Left renal cortex interstitium (tissue), 4 donors: ENCODE results near the gene MFSD2A. TPM values are rescaled to one million over a fixed set of nuclear protein-coding genes. Genes with fewer than 3 reads are reported as not detected.
"Not testable (repeated sequence)": the region's sequence is repeated elsewhere in the genome, so short reads cannot be mapped to it uniquely, and the experiment has no call there.

Experiments
- DNase-seq, 4 donors: peaks; one replicate each; pipeline ENCODE4 v3.0.0-alpha.2; 2013; ENCODE audit warnings: low read depth in 4 of 4, low spot score in 2 of 4, missing footprints in 1 of 4
- polyA plus RNA-seq, 4 donors: library from polyadenylated mRNA; unstranded; fragments of 120-200 nt; gene quantifications; one replicate each; pipeline ENCODE4 v1.2.1, GENCODE V29; 2013; ENCODE audit not compliant: insufficient read length in 4 of 4

Gene MFSD2A
- polyA plus RNA-seq, 4 donors, result 1.7 to 3.6 (median 2.6) TPM

DNA sequence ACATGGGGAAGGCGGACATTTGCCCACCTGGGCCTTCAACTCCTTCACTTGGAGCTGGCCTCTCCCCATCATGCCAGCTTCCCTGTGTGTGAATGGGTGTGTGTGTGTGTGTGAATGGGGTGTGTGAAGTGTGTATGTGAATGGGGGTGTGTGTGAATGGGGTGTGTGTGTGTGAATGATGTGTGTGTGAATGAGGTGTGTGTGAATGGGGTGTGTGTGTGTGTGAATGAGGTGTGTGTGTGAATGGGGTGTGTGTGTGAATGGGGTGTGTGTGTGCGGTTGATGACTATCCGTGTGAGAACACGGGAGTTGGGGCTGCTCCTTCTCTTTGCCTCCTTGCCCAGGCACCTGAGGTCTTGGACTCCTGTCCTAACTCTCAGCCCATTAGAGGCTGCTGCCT lies 9.6 kb downstream of the MFSD2A start:
- DNase-seq, result no peak

DNA sequence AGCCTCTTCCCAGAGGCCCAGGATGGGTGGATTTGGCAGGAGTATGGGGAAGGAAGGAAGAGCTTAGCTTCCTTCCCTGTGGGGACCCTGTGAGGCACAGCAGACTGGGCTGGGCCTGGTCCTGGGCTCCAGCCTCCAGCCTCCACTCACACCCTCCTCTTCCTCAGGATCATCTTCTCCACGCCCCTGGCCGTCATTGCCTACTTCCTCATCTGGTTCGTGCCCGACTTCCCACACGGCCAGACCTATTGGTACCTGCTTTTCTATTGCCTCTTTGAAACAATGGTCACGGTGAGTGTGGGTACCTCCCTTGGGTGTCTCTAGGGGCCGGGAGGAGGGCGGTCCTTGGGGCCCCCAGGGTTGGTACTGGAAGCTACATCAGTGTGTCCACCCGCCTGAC lies 10.1 kb downstream of the MFSD2A start:
- no peak for DNase-seq

DNA sequence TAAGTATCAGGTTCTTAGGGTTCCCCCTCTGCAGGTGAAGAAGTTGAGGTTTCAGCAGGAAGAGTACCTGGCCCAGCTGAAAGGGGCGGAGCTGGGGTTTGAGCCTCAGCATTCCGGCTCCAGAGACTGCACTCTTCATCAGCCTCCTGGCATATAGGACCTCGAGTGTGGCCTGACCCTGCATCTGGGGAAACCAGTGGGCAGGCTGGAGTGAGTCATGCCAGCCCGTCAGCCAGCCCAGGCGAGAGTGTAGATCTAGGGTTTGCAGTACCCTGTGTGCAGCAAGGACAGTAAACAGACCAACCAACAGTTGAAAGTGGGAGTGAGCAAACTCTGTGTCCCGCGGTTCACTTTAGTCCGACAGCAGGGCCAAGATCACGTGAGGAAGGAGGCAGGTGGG lies 14.1 kb downstream of the MFSD2A start:
- no peak for DNase-seq

DNA sequence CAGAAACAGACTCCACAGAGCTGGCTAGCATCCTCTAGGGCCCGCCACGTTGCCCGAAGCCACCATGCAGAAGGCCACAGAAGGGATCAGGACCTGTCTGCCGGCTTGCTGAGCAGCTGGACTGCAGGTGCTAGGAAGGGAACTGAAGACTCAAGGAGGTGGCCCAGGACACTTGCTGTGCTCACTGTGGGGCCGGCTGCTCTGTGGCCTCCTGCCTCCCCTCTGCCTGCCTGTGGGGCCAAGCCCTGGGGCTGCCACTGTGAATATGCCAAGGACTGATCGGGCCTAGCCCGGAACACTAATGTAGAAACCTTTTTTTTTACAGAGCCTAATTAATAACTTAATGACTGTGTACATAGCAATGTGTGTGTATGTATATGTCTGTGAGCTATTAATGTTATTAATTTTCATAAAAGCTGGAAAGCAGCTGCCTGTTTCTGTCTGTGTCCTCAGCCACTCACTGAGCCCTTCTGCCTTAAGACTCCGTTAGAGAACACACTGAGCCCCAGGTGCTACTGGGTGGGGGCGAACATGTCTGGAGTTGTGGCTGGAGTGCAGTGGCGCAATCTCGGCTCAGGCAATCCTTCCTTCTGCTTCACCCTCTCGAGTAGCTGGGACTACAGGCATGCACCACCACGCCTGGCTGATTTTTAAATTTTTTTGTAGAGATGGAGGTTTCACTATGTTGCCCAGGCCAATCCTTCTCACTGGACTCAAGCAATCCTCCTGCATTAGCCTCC lies 14.8 kb downstream of the MFSD2A start:
- DNase-seq, result no peak

DNA sequence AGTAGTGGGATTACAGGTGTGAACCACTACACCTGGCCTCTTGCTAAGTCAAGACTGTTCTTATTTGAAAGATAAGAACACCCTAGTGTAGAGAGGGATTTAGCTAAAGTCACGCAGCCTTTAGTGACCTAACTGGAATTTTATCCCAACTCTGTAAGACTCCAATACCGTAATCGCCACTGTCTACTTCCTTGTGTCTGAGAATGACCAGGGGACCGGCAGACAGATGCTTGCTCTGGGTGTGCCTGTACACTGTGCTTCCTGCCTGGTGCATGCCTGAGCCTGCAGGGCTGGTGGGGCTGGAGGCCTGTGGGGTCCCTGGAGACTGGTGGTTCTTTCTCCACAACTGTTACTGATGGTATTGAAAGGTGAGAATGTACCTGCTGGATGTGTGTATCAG lies 15.3 kb downstream of the MFSD2A start:
- no peak for DNase-seq

DNA sequence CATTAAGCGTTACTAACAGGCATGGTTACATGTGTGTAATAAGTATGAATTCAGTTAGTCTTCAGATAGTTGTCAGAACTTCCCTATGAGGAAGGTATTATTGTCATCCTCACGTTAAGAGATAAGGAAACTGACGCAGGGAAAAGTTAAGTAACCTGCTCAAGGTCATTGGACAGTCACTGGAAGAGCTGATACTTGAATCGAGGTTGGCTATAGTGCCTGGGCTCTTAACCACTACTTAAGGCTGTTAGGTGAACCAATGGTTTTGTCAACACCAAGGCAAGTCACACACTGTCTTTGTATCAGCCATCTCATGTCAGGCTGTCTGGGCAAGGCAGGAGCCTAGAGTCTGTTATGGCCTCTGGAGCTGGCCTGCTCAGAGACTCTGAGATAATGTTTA lies 16.2 kb downstream of the MFSD2A start:
- no peak for DNase-seq

DNA sequence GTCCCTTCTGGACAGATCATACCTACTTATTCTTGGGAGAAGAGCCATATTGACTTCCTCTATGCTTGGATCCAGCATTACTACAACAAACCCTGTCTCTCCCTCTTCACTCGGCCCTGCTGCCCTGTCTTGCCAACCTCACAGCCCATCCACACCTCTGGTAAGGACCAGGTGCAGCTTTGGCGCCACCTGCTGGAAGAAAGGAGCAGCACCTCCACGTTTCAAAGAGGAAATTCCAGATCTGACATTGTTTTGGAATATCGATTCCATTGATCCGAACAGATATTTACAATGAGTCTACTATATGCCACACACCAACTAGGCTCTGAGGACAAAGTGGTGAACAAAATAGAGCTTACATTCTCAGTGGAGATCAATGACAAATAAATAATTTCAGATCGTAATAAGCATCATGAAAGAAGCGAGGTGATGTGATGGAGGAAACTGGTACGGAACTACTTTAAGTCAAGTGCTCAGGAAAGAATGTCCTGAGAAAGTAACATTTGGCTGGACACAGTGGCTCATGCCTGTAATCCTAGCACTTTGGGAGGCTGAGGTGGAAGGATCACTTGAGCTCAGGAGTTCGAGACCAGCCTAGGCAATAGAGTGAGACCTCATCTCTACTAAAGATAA lies 18.7 kb downstream of the MFSD2A start:
- no peak for DNase-seq

DNA sequence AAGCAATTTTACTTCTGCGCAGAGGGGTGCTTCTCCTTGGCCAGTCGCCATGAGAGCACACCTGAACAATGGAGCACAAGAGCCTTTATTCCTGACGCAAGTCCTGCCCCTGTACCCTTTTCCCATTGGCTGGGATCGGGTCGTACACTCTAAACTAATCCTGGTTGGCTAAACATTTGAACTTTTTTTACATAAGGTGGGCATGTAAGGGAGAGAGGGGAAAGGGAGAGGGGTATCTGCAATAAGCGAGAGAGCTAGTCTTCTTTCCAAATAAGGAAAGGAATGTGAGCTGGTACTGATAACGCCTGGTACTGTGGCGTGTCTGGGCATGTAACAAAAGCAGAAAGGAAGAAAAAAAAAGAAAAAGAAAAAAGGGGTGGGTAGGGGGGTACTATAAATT lies 21.8 kb downstream of the MFSD2A start:
- DNase-seq, result no peak

DNA sequence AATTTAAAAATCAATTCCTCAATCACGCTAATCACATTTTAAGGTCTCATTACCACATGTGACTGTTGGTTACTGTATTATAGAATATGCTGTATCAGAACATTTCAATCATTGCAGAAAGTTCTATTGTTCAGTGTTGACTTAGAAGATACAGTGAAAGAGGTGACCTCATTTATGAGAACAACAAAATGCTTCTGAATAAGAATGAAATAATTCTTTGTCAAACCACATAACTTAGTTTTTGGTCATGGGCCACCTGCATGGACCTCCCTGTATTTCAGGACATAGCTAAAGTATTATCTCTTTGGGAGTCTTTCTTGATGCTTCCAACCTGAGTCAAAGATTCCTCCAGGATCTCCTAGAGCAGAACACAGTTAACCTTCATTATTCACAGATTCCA lies 22.3 kb downstream of the MFSD2A start:
- no peak for DNase-seq

DNA sequence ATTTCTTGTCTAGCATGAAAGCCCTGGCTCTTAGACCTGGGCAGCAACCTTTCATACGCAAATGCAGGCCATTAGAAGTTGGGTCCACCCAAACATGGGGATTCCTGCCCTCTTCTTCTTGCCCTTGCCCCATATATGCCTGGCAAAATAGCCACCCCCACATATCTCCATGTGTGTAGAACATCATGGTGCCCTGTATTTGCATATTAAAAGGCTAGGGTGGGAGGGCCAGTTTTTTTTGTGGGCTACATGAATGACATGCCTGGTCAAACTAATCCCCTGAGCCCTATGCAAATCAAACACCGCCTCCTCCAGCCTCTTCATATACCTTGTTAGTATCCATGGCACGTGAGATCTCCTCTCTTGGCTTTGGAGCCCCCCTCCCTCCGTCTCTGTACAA lies 24.7 kb downstream of the MFSD2A start:
- no peak for DNase-seq

DNA sequence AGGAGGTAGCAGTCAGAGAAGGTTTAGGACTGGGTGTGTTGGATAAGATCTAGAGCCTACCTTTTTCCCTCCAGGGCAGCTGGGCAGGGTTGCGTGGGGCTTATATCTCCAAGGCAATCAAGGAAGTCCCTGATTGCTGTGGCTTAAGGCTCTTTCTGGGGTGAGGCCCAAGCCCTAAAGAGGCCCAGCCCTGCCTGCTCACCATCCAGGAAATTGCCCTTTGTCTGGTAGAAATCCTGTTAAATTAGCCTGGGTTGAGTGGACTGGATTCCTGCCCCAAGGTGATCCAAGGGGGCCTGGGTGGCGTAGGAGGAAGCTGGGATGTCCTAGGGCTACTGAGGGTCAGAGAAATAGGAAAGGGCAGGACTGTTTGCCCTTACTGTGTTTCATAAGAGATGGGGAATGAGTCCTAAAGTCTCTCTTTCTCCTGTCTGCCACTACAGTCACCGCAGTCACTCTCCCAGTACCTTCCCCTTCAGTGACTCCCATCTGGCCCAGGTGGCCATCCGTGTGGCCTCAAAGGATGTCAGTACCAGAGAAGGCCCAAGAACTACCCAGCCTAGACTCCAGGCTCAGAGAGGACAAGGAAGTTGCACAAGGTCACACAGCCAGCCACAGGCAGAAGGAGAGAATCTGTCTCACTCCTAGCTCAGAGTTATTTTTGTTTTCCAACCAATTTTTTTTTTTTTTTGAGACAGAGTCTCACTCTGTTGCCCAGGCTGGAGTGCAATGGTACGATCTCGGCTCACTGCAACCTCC lies 25.8 kb downstream of the MFSD2A start:
- no peak for DNase-seq

DNA sequence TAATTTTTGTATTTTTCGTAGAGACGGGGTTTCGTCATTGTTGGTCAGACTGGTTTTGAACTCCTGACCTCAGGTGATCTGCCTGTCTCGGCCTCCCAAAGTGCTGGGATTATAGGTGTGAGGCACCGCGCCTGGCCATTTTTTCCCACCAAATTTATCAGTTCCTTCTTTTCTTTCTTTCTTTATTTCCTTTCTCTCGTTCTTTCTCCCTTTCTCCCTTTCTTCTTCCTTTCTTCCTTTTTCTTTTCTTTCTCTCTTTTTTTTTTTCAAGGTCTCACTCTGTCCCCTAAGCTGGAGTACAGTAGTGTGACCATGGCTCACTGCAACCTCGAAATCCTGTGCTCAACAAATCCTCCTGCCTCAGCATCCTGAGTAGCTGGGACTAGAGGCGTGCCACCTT lies 26.4 kb downstream of the MFSD2A start:
- no peak for DNase-seq

DNA sequence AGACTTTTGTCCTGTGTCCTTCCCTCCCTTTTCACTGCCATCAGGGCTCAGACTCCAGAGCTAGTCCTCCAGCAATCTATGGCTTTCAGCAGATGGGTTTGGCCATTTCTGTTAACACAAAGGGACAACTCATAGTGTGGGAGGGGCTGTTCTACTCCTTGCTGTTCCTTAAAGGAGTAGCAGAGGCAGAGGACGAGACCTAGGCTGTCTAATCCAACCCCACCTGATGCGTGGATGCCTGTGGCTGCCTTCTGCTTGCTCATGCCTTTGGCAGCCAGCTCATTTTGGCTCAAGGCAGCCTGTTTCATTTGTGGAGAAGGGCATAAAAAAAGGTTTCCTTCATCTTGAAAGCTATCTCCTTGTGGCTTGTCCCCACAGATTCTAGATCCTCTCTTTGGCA lies 27.0 kb downstream of the MFSD2A start:
- no peak for DNase-seq

DNA sequence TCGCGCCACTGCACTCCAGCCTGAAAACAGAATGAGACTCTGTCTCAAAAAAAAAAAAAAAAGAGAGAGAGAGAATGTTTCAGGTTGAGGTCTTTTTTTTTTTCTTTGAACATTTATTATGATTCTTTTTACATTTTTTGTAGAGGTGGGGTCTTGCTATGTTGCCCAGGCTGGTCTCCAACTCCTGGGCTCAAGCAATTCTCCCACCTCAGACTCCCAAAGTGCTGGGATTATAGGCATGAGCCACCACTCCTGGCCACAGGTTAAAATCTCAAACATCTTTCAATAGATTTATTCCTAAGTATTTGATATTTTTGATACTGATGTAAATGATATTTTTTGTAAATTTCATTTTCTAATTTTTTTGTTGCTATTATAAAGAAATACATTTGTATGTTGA lies 29.5 kb downstream of the MFSD2A start:
- not testable (repeated sequence) for DNase-seq

DNA sequence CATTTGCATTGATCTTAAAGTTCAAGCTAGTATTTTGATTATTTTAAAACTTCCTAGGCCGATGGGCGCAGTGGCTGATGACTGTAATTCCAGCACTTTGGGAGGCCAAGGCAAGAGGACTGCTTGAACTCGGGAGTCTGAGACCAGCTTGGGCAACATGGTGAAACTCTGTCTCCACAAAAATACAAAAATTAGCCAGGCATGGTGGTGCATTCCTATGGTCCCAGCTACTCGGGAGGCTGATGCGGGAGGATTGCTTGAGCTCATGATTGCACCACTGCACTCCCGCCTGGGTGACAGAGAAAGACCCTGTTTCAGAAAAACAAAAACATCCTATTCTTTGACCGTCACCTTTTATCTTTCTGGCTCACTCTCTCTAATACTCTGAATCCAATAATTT lies 30.0 kb downstream of the MFSD2A start:
- no peak for DNase-seq

DNA sequence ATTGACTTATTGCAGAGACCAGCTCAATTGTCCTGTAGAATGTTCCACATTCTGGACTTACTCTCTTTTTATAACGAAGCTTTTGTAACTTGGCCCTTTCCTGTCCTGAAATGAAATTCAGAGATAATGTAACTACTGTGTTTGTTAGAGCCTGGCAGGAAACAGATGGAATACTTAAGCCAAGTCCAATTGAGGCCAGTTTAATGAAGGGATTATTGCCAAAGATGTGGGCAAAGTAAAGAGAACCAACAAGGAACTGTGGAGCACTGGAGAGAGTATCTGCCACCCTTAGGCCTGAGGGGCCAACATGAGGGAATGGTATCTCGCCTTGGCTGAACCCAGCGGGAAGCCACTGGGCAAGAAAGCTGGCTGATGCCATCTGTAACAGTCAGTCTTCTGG lies 32.9 kb downstream of the MFSD2A start:
- no peak for DNase-seq

DNA sequence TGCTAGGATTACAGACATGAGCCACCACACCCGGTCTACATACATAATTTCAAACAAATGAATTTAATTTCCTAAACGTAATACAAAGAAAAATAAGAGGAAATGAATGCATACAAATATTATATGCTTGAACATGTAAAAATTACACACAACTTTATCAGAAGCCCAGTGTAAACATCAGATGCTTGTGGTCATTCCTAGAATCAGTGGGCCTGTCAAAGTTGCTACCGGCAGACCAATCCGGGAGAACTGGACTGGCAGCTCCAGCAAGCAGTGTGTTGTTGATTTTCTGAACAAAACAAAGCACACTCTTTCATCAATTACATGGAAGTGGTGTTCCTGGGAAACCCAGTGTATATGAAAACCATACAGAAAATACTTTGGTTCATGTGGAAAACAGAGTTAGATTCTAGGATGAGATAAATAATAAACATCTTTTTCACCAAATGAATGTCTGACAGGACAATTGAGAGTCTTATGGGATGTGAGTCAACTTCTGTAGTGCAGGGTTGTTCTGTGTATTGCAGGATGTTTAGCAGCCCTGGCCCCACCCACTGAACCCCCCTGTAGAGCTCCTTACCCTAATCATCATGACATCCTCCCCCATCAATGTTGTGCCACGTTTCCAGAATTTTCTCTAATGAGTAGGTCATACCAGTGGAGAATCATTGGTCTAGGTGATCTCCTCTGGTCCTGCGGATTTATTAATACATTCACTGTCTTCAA lies 33.8 kb downstream of the MFSD2A start:
- DNase-seq, result no peak

DNA sequence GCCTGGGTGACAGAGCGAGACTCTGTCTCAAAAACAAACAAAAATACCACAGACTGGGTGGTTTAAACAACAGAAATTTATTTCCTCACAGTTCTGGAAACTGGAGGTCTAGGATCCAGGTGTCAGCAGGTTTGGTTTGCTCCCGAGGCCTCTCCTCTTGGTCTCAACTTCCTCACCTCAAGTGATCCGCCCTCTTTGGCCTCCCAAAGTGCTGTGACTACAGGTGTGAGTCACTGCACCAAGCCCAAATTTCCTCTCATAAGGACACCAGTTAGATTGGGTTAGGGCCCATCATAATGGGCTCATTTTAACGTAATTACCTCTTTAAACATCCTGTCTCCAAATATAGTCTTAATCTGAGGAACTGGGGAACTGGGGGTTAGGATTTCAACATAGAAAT lies 35.5 kb downstream of the MFSD2A start:
- no peak for DNase-seq

DNA sequence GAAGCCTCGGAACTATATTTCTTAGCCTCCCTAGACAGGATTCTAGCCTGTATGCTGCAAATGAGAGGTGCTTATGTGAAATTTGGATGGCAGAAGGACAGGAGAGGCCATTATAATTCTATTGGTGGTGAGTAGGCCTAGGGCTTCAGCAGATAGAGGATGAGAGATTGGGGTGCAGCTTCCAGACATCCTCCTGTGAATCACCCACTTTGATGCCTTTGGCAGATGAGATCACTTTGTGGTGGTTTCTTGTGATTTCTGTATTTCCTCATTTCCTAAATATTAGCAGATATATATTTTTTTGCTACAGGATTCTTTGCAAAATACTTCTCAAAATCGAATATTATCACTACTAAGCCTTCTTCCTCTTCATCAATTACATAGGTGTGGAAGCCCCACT lies 37.3 kb downstream of the MFSD2A start:
- DNase-seq, result no peak

DNA sequence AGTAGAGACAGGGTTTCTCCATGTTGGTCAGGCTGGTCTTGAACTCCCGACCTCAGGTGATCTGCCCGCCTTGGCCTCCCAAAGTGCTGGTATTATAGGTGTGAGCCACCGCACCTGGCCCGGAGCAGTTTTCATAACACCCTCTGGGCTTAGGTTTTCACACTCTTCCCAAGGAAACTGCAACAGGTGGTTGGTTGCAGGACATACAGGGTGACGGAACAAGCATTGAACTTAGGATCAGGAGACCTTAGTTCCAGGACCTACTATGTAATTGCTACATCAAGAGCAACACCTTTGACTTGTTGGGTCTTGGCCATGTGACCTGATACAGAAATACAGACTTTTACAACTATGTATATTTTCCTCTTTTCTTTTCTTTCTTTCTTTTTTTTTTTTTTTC lies 37.9 kb downstream of the MFSD2A start:
- no peak for DNase-seq

DNA sequence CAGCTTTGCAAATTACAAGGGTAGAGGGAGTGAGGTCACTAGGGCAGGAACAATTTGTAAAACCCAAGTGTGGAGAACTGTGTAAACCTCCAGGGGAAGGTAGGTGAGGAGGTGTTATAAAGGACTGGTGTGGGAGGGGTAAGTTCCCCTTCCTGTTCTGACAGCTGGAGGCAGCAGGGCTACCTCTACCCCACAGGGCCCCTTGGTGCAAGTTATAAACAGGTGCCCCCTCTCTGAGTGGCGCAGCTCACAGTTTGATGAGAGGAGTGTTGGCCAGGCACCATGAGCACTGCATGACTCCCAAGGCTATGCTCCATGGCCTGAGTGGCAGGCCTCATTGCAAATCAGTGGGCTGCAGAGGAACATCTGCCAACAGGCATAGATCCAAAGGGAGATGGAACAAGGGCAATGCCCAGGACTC lies 41.0 kb downstream of the MFSD2A start:
- no peak for DNase-seq
